Hematopoietic multipotent progenitor cell treated with erythropoietin and hydrocortisone succinate and interleukin-3 and kit ligand, for 15 days (in vitro differentiated cells): ENCODE data around the gene NHEJ1.

Experiments used
- DNase-seq: peaks from one replicate; pipeline ENCODE4 v3.0.0-alpha.2; 2015; ENCODE audit warnings: low spot score

Gene NHEJ1

DNA sequence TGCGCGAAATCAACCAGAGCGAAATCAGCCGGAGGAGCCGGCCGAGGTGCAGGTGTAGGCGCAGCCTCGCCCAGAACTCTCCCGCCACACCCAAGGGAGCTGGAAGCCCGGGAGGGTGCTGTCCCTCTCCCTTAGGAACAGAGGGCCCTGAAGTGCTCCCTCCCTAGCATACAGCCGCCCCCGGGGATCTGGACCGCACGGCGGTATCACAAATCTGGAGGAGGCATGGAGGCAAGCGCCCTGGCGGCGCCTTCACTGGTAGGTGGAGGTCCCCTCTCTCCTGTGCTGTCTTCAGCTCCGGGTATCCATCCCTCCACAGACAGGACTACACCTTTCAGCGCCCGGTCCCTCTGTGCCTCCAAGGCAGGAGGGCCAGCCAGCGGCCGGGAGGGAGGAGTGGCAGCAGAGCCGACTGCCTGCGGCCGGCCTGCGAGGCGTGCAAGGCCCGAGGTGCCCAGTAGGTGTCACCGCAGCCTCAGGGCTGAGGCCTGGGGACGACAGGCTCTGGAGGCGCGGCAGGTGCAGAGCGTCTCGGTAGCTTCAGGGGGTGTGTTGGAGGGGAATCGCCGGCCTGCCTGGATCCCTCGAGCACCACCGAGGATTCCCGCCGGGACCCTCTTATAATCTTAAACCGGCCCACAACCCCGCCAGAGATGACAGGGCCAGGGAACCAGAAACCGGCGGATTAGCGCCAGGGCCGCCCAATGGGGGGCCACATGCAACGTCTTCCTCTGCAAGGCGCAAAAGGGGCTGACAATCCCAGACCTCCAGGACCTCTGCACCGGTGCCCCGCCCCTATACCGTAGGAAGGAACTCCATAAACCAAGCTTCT, 102.7 kb downstream of the NHEJ1 start:
- DNase-seq: peak; percentile 55

DNA sequence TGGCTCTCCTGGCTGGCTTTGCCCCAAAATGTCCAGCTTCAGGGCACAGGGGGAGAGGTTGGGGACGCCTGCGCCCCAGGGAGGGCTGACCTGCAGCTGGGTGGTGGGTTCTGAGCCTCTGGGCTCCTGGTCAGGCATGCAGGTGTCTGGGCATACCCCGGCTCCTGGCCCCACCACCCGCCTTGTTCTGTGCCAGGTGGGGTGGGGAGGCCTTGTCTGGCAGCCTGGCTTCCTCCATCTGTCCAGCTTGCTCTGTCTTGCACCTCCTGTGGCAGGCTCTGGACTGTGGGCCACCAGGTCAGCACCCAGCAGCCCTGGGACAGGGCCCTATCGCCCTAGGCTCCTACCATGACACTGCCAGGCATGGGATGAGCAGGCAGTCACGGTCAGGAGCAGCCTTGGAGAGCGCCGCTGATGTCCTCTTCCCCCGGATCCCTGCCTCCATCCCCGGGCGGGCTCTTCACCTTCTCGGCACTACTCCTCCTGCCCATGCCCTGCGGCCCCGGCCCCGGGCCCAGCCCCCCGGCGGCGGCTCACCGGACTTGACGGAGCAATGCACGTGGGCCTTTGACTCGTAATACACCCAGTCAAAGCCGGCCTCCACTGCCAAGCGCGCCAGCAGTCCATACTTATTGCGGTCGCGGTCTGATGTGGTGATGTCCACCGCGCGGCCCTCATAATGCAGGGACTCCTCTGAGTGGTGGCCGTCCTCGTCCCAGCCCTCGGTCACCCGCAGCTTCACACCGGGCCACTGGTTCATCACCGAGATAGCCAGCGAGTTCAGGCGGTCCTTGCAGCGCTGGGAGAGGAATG, 103.5 kb downstream of the NHEJ1 start:
- DNase-seq: no peak

DNA sequence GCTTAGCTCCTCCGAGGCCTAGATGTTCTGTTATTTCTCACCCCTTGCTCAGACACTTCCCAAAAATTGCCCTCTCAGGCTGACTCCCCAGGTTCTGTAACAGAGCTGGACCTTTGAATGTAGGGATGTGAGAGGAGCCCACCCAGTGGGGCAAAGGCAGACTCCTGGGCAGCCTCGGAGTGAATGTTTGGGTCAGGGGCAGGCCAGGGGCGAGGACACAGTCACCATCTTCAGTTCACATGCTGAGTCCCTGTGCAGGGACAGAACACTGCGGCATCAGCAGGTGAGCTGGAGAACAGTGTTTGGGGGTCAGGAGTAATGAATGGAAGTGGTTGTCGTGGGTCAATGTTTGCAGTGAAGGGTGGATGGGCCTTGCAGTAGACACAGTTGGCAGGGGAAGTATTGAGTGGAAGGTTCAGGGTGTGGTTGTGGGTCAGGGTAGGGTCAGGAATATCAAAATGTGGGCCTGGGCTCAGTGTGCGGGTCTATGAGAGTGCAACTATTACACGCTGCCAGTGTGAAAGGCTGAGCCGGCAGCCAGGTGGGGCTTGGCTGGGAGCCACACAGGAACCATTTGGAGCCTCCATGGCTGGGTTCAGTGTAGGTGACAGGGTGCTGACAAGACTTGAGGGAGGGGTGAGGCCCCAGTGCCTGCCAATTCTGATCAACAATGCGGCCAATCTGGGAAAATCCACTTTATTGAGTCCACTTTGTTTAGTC, 104.3 kb downstream of the NHEJ1 start:
- no peak for DNase-seq

DNA sequence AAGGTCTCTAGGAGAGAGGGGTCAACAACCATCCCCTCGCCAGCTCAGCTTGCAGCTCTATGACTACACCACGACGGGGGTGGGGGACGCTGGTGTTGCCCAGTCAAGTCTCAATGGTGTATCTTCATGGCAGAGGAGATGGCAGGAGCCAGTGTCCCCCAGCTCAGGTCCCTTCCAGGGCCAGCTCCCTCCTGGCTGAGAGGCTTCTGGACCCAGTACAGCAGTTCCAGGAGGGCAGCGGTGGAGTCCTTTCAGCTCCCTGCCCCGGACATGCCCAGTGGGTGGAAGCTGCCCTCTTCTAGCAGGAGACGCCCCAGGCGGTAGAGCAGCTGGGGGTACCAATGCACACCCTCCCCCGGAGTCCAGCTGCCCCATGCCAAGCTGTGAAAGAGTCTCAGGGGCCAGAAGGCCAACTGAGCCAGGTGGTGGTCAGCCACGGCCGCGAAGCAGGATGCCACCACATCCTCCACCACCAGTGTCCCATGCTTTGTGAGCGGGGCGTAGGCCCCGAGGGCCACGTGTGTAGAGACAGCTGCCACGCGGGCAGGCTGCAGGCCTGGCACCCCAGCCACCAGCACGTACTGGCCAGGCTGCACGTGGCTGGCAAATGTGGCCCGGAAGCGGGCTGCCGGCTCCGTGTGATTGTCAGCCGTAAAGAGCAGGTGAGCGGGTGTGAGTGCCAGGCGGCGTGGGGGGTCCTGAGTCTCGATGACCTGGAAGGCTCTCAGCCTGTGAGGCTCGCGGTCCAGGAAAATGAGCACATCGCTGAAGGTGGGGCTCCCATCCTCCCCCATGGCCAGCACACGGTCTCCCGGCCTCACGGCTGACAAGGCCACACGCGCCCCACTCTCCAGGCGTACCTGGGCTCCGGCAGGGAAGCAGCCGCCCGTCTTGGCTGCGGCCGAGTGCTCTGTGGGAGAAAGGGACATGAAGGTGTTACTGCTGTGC, 105.4 kb downstream of the NHEJ1 start:
- no peak for DNase-seq

DNA sequence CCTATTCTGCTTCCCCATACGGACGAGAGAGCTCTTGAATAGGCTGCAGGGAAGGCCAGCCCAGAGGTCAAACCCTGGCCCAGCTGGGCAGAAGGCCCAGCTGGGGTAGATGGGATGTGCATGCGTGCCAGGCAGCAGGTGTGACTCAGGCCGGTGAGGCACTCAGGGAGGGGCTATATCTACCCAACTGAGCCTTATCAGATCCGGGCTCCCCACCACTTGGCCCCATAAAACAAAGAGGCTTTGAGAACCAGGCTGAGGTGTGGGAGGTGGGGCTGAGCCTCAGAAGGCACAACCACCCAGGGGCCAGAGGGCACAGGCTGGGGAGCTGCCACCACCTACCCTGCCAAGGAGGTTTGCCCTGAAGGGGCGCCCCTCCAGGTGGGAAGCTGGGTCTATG, 111.3 kb downstream of the NHEJ1 start:
- no peak for DNase-seq

DNA sequence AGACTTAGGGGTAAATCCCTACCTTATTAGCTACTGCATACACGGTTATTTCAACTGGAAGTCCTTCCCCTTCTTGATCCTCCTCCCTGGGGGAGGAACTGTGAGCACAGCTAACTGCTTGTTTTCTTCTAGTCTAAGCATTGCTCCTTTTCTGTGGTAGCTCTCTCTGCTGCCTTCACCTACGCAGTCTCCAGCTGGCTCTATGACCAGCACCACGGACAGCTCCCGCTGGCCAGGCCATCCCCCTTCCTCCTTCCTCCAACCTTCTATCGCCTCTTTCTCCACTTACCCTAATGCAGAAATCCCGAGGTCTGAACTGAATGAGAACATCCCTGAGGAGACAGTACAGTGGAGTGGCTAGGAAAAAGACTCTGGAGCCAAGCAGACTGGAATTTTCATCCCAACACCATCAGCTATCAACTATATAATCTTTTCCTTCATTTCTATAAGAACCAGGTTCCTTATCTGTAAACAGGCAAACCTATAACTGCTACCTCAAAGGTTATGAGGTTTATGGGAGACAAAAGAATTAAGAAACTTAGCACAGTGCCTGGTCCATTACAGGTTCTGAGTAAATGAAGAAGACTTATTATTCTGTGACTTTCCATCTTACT, 114.6 kb downstream of the NHEJ1 start:
- DNase-seq: no peak

DNA sequence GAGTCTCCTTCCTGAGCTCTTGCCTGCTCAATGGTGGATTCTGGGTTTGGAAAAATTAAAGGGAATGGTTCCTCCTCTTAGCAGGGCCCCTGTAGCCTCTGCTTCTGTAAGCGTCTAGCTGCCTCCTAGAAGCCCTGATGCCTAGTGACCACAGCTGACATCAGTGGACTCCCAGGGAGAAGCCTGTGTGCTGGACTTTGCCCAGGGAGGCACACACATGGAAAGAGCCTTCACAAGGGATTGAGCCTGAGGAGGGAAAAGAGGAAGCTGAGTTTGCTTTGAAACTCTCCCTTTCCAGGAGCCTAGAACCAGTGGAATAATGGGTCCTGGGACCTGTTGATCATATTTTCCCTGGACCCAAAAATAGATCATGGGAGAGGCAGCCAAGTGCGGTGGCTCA, 117.9 kb downstream of the NHEJ1 start:
- DNase-seq: no peak

DNA sequence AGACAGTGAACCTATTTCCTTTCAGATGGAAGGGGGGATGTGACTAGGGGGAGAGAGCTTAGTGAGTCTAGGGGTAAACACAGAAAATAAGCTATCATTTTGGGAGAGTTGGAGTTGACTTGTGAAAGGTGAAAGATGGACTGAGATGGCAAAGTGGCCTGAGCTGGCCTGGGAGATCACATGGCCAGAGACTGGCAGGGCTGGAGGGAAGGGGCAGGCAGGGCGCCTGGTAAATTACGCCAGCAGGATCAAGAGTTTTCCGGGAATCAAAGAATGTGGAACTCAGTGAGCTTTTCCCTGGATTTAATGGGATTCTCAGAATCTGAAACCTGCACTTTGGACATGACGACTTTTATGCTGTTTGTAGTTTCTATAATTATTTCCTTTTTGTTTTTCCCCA, 118.5 kb downstream of the NHEJ1 start:
- DNase-seq: no peak

DNA sequence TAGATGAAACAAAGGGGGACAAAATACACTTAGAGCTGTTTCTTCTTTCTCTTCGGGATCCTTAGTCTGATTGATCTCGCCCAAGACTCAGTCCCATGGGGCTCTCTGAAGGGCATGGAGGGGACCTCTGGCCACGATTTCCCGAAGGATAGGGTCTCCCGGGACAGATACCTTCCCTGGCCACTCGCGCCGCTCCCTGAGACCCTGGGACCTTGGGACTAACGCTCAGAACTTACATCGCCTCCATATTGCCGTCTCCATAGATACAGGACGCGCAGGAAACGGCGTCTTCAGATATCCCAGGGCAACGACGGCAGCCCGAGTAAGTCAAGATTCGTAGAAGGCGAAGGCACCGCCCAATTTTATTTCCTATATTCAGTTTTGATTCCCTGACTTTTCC, 119.4 kb downstream of the NHEJ1 start, which contains the start of gene CFAP65:
TSS of gene CFAP65 (minus strand) at position 265 of the 400 bp plus-strand sequence. CDS start 2,468 bp downstream, outside the sequence.
- no peak for DNase-seq

DNA sequence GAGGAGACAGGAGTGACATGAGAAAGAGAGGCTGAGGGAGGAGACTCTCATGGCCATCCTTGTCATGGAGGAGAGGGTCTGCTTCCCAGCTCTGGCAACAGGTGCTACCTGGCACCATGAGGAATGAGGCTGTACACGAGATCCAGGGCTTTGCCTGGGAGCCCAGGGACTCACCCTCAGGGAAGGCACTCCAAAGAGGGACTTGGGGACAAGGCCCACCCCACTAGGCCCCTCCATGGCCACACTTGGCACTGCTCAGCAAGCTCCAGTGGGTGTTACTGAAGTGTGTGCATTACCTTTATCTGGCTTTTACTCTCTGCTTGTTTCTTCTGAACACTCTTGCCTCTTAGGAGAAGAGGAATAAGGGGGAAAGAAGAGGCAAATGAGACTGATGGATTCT, 122.0 kb downstream of the NHEJ1 start:
- no peak for DNase-seq

DNA sequence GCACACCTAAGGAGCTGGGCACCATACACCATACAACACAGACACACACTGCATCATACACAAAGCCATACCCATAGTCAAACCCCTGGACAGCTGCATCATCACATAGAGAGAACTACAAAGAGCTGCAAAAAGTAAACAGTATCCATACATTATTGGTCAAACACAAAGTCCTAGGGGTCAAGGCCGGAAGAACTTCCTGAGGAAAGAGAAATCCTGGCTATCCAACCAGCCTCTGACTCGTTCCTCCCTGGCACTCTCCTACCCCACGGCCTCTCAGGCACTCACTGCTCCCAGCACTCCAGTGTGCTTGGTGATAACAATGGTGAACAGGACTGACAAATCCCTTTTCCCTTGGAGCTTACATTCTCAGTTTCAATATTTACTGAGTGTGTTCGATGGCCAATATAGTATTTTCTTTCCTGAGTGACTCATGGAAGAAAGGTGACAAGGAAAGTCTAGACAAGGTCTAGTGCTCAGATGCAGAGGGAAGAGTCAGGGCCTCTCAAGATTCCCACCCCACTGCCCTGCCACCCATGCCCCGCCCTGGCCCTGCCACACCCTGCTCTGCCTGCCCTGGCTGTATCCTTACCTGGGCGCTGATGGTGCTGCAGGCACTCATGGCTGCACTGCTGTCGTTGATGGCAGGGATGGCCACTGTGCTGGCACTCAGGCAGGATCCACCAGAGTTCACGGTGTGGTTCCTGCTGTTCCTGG, 122.7 kb downstream of the NHEJ1 start:
- no peak for DNase-seq

DNA sequence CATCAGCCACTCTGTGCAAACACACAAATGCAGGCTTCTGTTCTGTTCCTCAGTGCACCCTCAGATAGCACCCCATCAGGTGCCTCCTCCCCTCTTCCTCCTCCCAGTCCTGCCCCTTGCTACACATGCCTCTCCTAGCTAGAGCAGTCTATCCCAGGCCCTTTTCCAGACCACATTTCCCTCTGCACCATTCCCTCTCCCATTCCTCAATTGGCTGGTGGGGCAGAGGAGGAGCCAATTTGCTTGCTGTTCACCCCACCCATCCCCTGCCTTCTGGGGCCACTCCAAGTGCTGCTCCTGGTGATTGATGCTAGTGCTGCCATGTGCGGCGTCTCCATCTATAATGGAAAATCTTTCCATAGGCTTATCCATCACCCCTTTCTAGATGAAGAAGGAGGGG, 124.7 kb downstream of the NHEJ1 start:
- no peak for DNase-seq

DNA sequence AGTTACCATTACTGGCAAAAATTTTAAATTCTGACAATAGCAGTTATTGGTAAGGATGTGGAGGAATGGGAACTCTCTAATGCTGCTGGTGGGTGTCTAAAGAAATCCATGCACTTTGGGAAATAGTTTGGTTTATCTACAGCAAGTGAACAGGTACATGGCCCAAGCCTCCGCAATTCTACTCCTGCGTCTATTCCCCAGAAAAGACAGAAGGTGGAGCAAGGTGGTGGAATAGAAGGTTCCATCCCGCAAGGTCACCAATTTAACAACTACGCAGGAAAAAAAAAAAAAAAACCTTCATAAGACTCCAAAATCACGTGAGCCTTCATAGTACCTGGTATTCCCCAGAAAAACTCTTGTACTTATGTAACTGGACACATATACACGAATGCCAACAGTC, 125.8 kb downstream of the NHEJ1 start:
- no peak for DNase-seq

DNA sequence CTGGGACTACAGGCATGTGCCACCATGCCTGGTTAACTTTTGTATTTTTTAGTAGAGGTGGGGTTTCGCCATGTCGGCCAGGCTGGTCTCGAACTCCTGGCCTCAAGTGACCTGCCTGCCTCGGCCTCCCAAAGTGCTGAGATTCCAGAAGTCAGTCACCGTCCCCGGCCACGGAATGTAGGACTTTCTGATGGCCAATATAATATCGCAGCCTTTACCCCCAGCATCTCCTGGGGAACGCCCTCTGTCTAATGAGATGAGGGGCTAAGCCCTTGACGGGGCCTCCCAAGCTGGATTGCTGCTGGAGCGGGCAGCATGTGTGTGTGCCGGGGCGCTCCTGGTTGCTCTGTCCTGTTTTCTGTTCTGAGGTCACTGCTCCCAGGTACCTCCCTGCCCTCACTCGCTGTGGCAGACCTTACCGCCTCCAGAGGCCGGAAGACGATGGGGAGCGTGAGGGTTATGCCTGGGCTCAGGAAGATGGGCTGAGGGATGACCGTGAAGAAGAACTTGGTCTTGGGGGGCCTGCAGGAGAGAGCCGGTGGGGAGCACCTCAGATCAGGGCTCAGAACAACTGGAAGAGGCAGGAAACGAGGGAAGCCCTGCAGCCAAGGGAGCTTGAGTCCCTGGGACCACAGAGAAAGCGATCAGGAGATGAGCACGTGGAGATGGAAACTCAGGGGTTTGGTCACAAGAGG, 128.4 kb downstream of the NHEJ1 start:
- DNase-seq: no peak

DNA sequence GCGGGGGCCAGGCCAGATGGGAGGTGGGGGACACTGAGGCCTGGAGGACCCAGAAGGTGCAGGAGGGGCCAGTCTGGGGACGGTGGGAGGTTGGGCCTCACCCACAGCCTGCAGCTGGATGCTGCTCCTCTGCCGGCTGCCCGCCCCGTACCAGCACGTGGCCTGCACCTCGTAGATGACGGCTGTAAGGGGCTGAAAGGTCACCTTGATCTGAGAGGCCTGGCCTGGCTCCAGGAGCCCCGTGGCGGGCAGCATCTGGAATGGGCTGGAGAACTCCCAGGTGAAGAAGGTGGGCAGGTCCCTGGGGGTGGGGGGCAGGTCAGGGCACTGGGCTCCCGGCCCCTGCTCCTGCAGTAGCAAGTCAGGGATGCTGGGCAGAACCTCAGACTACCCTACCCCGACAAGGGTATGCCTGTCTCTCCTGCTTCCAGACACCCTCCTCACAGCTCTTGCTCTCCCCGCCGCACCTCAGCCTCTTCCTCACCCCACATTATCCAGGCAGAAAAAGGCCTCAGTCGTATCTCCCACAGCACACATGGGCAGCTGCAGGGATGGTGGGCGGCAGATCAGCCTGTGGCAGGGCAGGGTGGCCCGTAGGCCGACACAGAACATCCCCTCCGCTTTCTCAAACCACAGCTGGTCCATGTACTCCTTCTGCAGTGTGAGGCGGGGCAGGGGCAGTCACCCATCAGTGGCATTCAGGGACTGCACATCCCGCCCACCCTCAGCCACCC, 129.4 kb downstream of the NHEJ1 start:
- DNase-seq: no peak

DNA sequence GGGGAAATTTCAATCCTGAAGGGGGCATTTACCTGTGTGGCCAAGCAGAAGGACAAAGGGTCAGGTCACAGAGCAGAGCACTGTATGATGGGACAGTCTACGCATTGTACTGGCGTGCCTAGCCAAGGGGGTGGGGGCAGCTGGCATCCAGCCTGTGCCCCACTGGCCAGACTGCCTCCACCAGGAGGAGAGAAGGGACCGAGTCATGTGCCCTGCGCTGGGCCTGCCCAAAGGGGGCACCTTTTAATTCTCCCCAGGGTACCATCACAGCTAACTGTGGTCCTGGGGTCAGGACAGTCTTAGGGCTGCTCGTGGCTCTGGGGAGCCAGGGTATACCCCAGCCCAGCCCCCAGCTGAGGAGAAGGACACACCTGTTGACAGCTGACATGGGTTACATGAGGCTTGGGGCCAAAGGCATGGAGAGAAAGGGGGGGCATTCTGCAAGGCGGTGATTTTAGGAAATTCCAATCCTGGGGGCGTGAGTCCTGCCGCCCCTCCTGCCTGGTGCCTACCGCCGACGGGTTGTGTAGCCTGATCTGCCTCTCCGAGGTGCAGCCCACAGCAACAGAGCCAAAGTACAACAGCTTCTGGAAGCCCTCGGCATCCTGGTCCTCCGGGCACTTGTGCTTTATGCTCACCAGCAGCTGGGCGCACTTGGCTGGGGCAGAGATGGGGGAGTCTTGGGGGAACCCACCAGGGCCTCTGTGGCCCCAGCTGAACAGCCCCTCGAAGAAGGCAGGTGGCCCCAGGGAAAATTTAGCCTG, 130.3 kb downstream of the NHEJ1 start:
- DNase-seq: no peak

DNA sequence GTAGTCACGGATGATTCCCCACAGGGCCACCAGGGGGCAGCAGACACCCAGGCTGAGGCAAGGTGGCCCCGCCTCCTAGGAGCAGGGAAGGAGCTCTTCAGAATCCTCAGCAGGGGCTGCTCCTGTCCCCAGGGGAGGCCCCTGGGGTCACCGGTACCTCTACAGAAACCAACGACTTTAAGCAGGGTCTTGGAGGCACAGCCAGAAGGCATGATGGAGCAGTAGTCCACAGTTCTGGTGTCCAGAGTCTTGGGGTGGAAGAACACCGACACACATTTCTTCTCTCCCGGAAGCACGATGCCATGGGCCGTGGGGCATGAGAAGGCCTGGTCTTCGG, 130.8 kb downstream of the NHEJ1 start:
- peak; percentile 78 for DNase-seq
